Right atrium auricular region (tissue), 2 donors: ENCODE measurements around the gene ADD2. TPM values are rescaled to one million over a fixed set of nuclear protein-coding genes. Genes with fewer than 3 reads are reported as not detected.

ENCODE experiments used
- DNase-seq: peaks from one replicate; pipeline ENCODE4 v3.0.0-alpha.2; 2019; ENCODE audit warnings: low spot score
- H3K27ac ChIP-seq, 2 donors: fragments of 200-600 bp; sonication (generic); 1 replicate in 1 of 2; 2 replicates in 1 of 2; pipeline ENCODE4 v1.5.1; 2016 to 2019
- H3K27me3 ChIP-seq, 2 donors: fragments of 200-600 bp; sonication (generic); one replicate each; pipeline versions ENCODE4 v1.5.1 to v1.6.0; 2017 to 2019
- H3K36me3 ChIP-seq: fragments of 200-600 bp; sonication (generic); one replicate; pipeline ENCODE4 v1.5.1; 2016
- H3K4me1 ChIP-seq, 2 donors: fragments of 200-600 bp; sonication (generic); one replicate each; pipeline versions ENCODE4 v1.5.1 to v1.6.0; 2017 to 2019
- H3K4me3 ChIP-seq, 2 donors: fragments of 200-600 bp; sonication (generic); 1 replicate in 1 of 2; 2 replicates in 1 of 2; pipeline ENCODE4 v1.5.1; 2017 to 2019; ENCODE audit warnings: mild to moderate bottlenecking in 1 of 2, moderate library complexity in 1 of 2
- H3K9me3 ChIP-seq, 2 donors: fragments of 200-600 bp; sonication (generic); one replicate each; pipeline ENCODE4 v1.5.1; 2019
- CTCF ChIP-seq, 2 donors: fragments of 200-600 bp; sonication (generic); IDR thresholded peaks; one replicate each; pipeline ENCODE4 v1.5.1; 2019; ENCODE audit warnings: antibody characterized with exemption in 2 of 2
- total RNA-seq, 2 donors: library from RNA; depleted of rRNA; stranded (reverse); fragments of >200 nt; gene quantifications; one replicate each; pipeline ENCODE4 v1.1.0, GENCODE V29; 2016

The ADD2 gene
- total RNA-seq, 2 donors from 2014 or later = 1.1 to 1.4 TPM

GRCh38 chr2:70697603-70698383, 70.2 kb downstream of the ADD2 start:
- H3K27ac ChIP-seq = no peak overlapping the region
- H3K4me1 ChIP-seq = no peaks in the 10 kb centered on the region
- TF ChIP-seq CTCF (IDR thresholded peaks at IDR 0.05) = no peak
- DNase-seq = peak; percentile 50
- H3K36me3 ChIP-seq = no peaks in the 10 kb centered on the region
- H3K27me3 ChIP-seq = no peaks in the 10 kb centered on the region
- H3K4me3 ChIP-seq = no peak overlapping the region
- H3K9me3 ChIP-seq = no peaks in the 10 kb centered on the region

GRCh38 chr2:70696142-70696541, 71.9 kb downstream of the ADD2 start:
- no peaks in the 10 kb centered on the region for H3K9me3 ChIP-seq
- no peak for TF ChIP-seq CTCF (IDR thresholded peaks at IDR 0.05)
- H3K27me3 ChIP-seq = no peaks in the 10 kb centered on the region
- no peaks in the 10 kb centered on the region for H3K36me3 ChIP-seq
- H3K4me1 ChIP-seq = no peaks in the 10 kb centered on the region
- H3K27ac ChIP-seq = no peak overlapping the region
- DNase-seq = no peak
- no peak overlapping the region for H3K4me3 ChIP-seq

DNA sequence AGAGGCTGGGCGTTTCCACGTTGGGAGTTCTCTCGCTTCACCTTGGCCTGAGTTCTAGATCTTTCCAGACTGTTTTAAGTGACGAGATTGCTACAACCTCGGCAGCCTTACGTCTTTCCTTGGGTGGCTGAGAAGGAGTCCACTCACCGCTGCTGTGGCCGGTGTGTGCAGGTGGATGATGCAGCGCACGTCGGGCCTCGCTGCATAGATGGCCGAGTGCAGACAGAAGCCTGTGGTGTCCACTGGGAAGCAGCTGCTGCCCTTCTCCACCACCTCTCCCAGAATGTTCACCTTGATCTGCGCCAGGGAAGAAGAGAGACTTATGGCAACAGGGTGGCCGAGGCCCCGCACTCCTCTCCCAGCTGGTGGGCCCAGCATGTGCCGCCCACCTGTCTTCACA, 75.7 kb downstream of the ADD2 start:
- no peak overlapping the region for H3K27ac ChIP-seq
- no peak for TF ChIP-seq CTCF (IDR thresholded peaks at IDR 0.05)
- H3K9me3 ChIP-seq = no peaks in the 10 kb centered on the region
- no peaks in the 10 kb centered on the region for H3K27me3 ChIP-seq
- no peak for DNase-seq
- H3K36me3 ChIP-seq = no peaks in the 10 kb centered on the region
- no peak overlapping the region for H3K4me3 ChIP-seq
- H3K4me1 ChIP-seq = no peaks in the 10 kb centered on the region

GRCh38 chr2:70691497-70692140, 76.4 kb downstream of the ADD2 start:
- no peak for TF ChIP-seq CTCF (IDR thresholded peaks at IDR 0.05)
- Histone ChIP-seq H3K36me3 (no peaks in the 10 kb centered on the region), H3K9me3 (no peaks in the 10 kb centered on the region)

DNA sequence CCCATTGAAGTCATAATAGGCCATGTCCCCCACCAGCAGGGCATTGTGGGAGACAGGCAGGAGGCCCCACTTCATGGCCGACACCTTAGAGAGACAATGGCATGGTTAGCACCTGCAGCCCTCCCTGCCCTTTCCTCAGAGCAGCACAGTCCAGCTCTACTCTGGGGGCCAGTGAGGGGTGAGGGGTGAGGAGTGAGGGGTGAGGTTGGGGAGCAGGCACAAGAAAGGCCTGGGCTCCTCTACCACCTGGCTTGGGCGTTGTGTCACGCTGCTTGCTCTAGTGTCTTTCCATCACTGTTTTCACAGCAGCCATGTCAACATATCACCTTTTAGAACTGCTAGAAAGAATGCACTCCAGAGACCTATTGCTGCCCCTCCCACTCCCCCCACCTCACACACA, 77.2 kb downstream of the ADD2 start:
- TF ChIP-seq CTCF (IDR thresholded peaks at IDR 0.05) = no peak
- H3K4me3 ChIP-seq = no peak overlapping the region
- H3K27ac ChIP-seq = no peak overlapping the region
- no peaks in the 10 kb centered on the region for H3K27me3 ChIP-seq
- H3K36me3 ChIP-seq = no peaks in the 10 kb centered on the region
- H3K9me3 ChIP-seq = no peaks in the 10 kb centered on the region
- H3K4me1 ChIP-seq = no peaks in the 10 kb centered on the region
- DNase-seq = no peak

More at GRCh38 chr2:70691497-70692140, 76.4 kb downstream of the ADD2 start:
- H3K27me3 ChIP-seq = no peaks in the 10 kb centered on the region
- H3K27ac ChIP-seq = no peak overlapping the region
- DNase-seq = no peak
- no peak overlapping the region for H3K4me3 ChIP-seq
- no peaks in the 10 kb centered on the region for H3K4me1 ChIP-seq
